Right lobe of liver (tissue), 6 donors: ENCODE measurements around the gene LGALS8. TPM values are rescaled to one million over a fixed set of nuclear protein-coding genes. Genes with fewer than 3 reads are reported as not detected.
"Not testable (repeated sequence)": the region's sequence is repeated elsewhere in the genome, so short reads cannot be mapped to it uniquely, and the experiment has no call there.

ENCODE experiments used
- ATAC-seq, 4 donors: fragments of 200-7000 bp; cut with Tn5 transposase; one replicate each; pipeline ENCODE4 v1.9.1; 2020; ENCODE audit warnings: mild to moderate bottlenecking in 4 of 4, moderate library complexity in 4 of 4
- DNase-seq, 3 donors: peaks; one replicate each; pipeline ENCODE4 v3.0.0-alpha.2; 2020
- H3K27ac ChIP-seq, 3 donors: fragments of 200-600 bp; one replicate each; pipeline ENCODE4 v1.8.0; 2022
- H3K27me3 ChIP-seq, 2 donors: fragments of 200-600 bp; one replicate each; pipeline ENCODE4 v1.8.0; 2022
- H3K36me3 ChIP-seq, 4 donors: fragments of 200-600 bp; sonication (generic) in 1 of 4; one replicate each; pipeline versions ENCODE4 v1.5.1 to v1.8.0; 2017 to 2022; ENCODE audit warnings: control low read depth in 1 of 4
- H3K4me1 ChIP-seq, 4 donors: fragments of 200-600 bp; sonication (generic) in 1 of 4; one replicate each; pipeline versions ENCODE4 v1.5.1 to v1.8.0; 2017 to 2022; ENCODE audit warnings: control low read depth in 1 of 4
- H3K4me3 ChIP-seq, 3 donors: fragments of 200-600 bp; one replicate each; pipeline ENCODE4 v1.8.0; 2022
- H3K9me3 ChIP-seq, 4 donors: fragments of 200-600 bp; sonication (generic) in 1 of 4; one replicate each; pipeline versions ENCODE4 v1.5.1 to v1.8.0; 2017 to 2022; ENCODE audit warnings: control low read depth in 1 of 4
- CTCF ChIP-seq, 4 donors: fragments of 200-600 bp in 3 of 4; fragments of 450-650 bp in 1 of 4; IDR thresholded peaks; one replicate each; pipeline versions ENCODE4 v1.5.1 to v1.8.0; 2016 to 2022; ENCODE audit warnings: antibody characterized with exemption in 4 of 4, mild to moderate bottlenecking in 2 of 4
- POLR2A ChIP-seq: fragments of 450-650 bp; IDR thresholded peaks from one replicate; pipeline ENCODE4 v1.6.1; 2017; ENCODE audit warnings: antibody characterized with exemption, mild to moderate bottlenecking
- WGBS: methylation state at CpG from one replicate; pipeline ENCODE4 v1.1.6; 2018; ENCODE audit warnings: low coverage, low lambda C conversion rate; ENCODE audit not compliant: insufficient coverage; ENCODE audit errors: missing lambda C conversion rate; 5-methylcytosine and 5-hydroxymethylcytosine counted together
- intact Hi-C, 2 donors: fragments of 100-400 bp; cut with DNase I; formaldehyde crosslinking; loops; one replicate each; pipeline versions ENCODE4 v1.11.2 to v1.14.1; 2022
- total RNA-seq, 6 experiments: library from RNA; depleted of rRNA in 2 of 6; stranded (reverse); fragments of >200 nt in 2 of 6; fragmentation: NEBNext Ultra II Directional in 3 of 6; extraction: Animal tissue kit (Norgen Biotek cat#: 25700) in 3 of 6; gene quantifications; one replicate each; pipeline versions ENCODE4 v1.1.0 to v1.2.4, GENCODE V29; 2016 to 2023
- donor health status: DM: no; HTN: yes; CAD: no.
- donor health status: DM: no; HTN: no; CAD: no.
- donor health status: DM: no; HTN: no; CAD: no.
- donor health status: DM: no; HTN: yes; CAD: no.
- donor health status: DM: no; HTN: yes; CAD: no.

Gene LGALS8
- total RNA-seq, 6 experiments from 2014 or later: 30.4 to 69.3 (median 42.3) TPM

- intact Hi-C loops: no loop called here
- TF ChIP-seq POLR2A (no peak), CTCF (IDR thresholded peaks at IDR 0.05) (no peak)
- H3K36me3 ChIP-seq: no peaks in the 10 kb centered on the region
- ATAC-seq (no peak), DNase-seq (no peak)
- WGBS: 83% methylated on average over 6 of the region's 6 CpGs
- peaks cover 0 to 7% (median 0%) of the 10 kb centered on the region in 4 donors for H3K4me1 ChIP-seq
- no peaks in the 10 kb centered on the region for H3K27me3 ChIP-seq
- H3K9me3 ChIP-seq: no peaks in the 10 kb centered on the region
- no peak overlapping the region for H3K27ac ChIP-seq
- H3K4me3 ChIP-seq: no peak overlapping the region
Measured at GRCh38 chr1:236501093-236501492, 22.7 kb upstream of the LGALS8 start.

DNA sequence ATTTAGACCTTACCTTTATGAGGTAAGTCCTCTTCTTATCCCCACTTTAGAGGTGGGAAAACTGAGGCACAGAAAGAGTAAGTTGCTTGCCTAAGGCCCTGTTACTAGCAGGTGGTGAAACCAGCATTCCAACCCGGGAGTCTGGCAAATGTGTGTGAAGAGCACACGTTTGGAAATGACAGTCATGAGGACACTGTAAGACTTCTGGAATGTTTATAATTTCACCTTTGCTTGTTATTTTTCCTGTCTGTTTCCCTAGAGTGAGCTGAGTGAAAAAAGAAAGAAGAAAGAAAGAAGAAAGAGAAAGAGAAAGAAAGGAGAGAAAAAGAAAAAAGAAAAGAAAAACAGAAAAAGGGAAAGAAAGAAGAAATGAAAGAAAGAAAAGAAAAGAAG is 21.2 kb upstream of the LGALS8 start:
- Histone ChIP-seq H3K27ac (peak overlapping the region; percentile 18 to 33 (median 24)), H3K36me3 (no peaks in the 10 kb centered on the region), H3K4me3 (no peak overlapping the region), H3K4me1 (peaks cover 0 to 7% (median 0%) of the 10 kb centered on the region in 4 donors), H3K27me3 (no peaks in the 10 kb centered on the region), H3K9me3 (no peaks in the 10 kb centered on the region)
- ATAC-seq (peak in 1 of 4 donors; percentile 59), DNase-seq (no peak)
- TF ChIP-seq CTCF (IDR thresholded peaks at IDR 0.05): no peak
- TF ChIP-seq POLR2A: no peak
- WGBS: 10% methylated on average over 2 of the region's 2 CpGs
- intact Hi-C loops: no loop called here

GRCh38 chr1:236502972-236503639 is 20.7 kb upstream of the LGALS8 start:
- Histone ChIP-seq H3K4me3 (peak overlapping the region in 1 of 3 donors; percentile 36), H3K27ac (peak overlapping the region; percentile 18 to 33 (median 24)), H3K36me3 (no peaks in the 10 kb centered on the region), H3K4me1 (peaks cover 0 to 7% (median 0%) of the 10 kb centered on the region in 4 donors), H3K27me3 (no peaks in the 10 kb centered on the region), H3K9me3 (no peaks in the 10 kb centered on the region)
- peak; percentile 58 to 73 (median 68) for DNase-seq
- peak; percentile 86 to 93 (median 90) for ATAC-seq
- intact Hi-C loops: no loop called here
- TF ChIP-seq POLR2A (no peak), CTCF (IDR thresholded peaks at IDR 0.05) (no peak)
- 37% methylated on average over 15 of the region's 15 CpGs for WGBS

GRCh38 chr1:236504338-236504737 is 19.4 kb upstream of the LGALS8 start:
- intact Hi-C loops, H3K27me3 ChIP-seq, ATAC-seq, H3K4me3 ChIP-seq, H3K27ac ChIP-seq, DNase-seq, H3K36me3 ChIP-seq, H3K4me1 ChIP-seq, H3K9me3 ChIP-seq: not testable (repeated sequence)
- WGBS: 53% methylated on average over 3 of the region's 3 CpGs

DNA sequence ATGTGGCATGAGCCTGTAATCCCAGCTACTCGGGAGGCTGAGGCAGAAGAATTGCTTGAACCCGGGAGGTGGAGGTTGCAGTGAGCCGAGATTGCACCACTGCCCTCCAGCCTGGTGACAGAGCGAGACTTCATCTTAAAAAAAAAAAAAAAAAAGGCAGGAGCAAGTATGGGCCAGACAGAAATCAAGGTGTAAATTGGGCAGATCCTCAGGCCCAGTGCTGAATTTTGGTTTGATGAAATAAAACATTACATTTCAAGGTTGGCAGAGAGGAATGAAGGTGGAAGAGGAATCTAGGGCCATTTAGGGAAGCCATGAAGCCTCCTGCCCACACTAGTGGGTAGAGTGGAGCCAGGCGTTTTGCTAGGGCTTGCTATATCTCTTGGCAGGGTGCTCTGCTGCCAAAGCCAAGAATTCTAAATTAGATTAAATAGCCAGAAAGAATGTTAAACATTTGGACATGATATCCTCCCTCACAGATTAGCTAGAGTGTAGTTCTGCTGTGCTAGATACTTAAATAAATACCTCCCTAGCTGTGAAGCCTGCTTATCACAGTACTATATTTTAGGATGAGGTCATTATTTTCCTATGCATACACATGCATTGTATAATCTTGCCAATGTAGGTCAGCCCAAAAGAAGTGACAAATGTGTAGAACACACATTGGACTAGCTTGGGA is 16.6 kb upstream of the LGALS8 start:
- ATAC-seq (peak; percentile 17 to 34 (median 28)), DNase-seq (no peak)
- H3K9me3 ChIP-seq: no peaks in the 10 kb centered on the region
- intact Hi-C loops: no loop called here
- TF ChIP-seq POLR2A (no peak), CTCF (IDR thresholded peaks at IDR 0.05) (no peak)
- no peaks in the 10 kb centered on the region for H3K36me3 ChIP-seq
- no peak overlapping the region for H3K4me3 ChIP-seq
- WGBS: 57% methylated on average over 5 of the region's 5 CpGs
- H3K4me1 ChIP-seq: peaks cover 0 to 7% (median 0%) of the 10 kb centered on the region in 4 donors
- H3K27ac ChIP-seq: no peak overlapping the region
- H3K27me3 ChIP-seq: no peaks in the 10 kb centered on the region
